GM19025 (cell line): ENCODE results near the gene PDXP.

Experiments
- ATAC-seq: cut with Tn5 transposase; IDR thresholded peaks from one replicate; pipeline ENCODE4 v1.9.1; 2021; ENCODE audit warnings: mild to moderate bottlenecking, low read depth, moderate library complexity; ENCODE audit not compliant: unreplicated experiment

Gene PDXP

GRCh38 chr22:37672206-37672919 is 13.8 kb downstream of the PDXP start:
- no peak for ATAC-seq

GRCh38 chr22:37672920-37673455 is 14.5 kb downstream of the PDXP start:
- no peak for ATAC-seq

GRCh38 chr22:37674248-37674647 is 15.7 kb downstream of the PDXP start:
- no peak for ATAC-seq

GRCh38 chr22:37674951-37675929 is 16.7 kb downstream of the PDXP start, which contains the start of gene LGALS1:
LGALS1 (plus strand) TSS chr22:37675636; CDS start chr22:37675703, 67 bp downstream.
- ATAC-seq: peak; percentile 52

- no peak for ATAC-seq
Observed at GRCh38 chr22:37675930-37676735, 17.6 kb downstream of the PDXP start.

GRCh38 chr22:37676736-37677492 is 18.4 kb downstream of the PDXP start:
- peak; percentile 55 for ATAC-seq

- peak; percentile 2 for ATAC-seq
Observed at GRCh38 chr22:37677493-37677974, 19.0 kb downstream of the PDXP start.

- no peak for ATAC-seq
Observed at GRCh38 chr22:37678372-37678771, 19.8 kb downstream of the PDXP start.

- no peak for ATAC-seq
Observed at GRCh38 chr22:37679670-37680069, 21.1 kb downstream of the PDXP start.

- no peak for ATAC-seq
Observed at GRCh38 chr22:37680191-37680851, 21.8 kb downstream of the PDXP start.

GRCh38 chr22:37681001-37681424 is 22.5 kb downstream of the PDXP start:
- ATAC-seq: no peak

- ATAC-seq: no peak
Observed at GRCh38 chr22:37681556-37682049, 23.1 kb downstream of the PDXP start.

- ATAC-seq: no peak
Observed at GRCh38 chr22:37684803-37685615, 26.5 kb downstream of the PDXP start.

GRCh38 chr22:37686002-37686982 is 27.8 kb downstream of the PDXP start, which contains the start of gene NOL12:
NOL12 (plus strand) TSS chr22:37686343; CDS start chr22:37686393, 50 bp downstream.
- ATAC-seq: peak; percentile 79

GRCh38 chr22:37690407-37690806 is 31.9 kb downstream of the PDXP start:
- ATAC-seq: no peak

- ATAC-seq: no peak
Observed at GRCh38 chr22:37690901-37691504, 32.5 kb downstream of the PDXP start.
